Left lobe of liver (tissue), 2 donors: Measurements from ENCODE around the gene MMP25. TPM values are rescaled to one million over a fixed set of nuclear protein-coding genes. Genes with fewer than 3 reads are reported as not detected.

Experiments
- ATAC-seq: fragments of 200-7000 bp; cut with Tn5 transposase; one replicate; pipeline ENCODE4 v1.9.1; 2020; ENCODE audit warnings: mild to moderate bottlenecking, moderate library complexity
- DNase-seq: peaks from one replicate; pipeline ENCODE4 v3.0.0-alpha.2; 2020; ENCODE audit warnings: low spot score
- total RNA-seq: library from RNA; stranded (reverse); gene quantifications from one replicate; pipeline ENCODE4 v1.2.1, GENCODE V29; 2021
- donor health status: DM: no; HTN: no; CAD: no; lungs with moderate emphysema.
- donor health status: DM: no; HTN: yes; CAD: no.

Gene MMP25
- total RNA-seq, 1 donor from 2014 or later = 0.96 TPM

DNA sequence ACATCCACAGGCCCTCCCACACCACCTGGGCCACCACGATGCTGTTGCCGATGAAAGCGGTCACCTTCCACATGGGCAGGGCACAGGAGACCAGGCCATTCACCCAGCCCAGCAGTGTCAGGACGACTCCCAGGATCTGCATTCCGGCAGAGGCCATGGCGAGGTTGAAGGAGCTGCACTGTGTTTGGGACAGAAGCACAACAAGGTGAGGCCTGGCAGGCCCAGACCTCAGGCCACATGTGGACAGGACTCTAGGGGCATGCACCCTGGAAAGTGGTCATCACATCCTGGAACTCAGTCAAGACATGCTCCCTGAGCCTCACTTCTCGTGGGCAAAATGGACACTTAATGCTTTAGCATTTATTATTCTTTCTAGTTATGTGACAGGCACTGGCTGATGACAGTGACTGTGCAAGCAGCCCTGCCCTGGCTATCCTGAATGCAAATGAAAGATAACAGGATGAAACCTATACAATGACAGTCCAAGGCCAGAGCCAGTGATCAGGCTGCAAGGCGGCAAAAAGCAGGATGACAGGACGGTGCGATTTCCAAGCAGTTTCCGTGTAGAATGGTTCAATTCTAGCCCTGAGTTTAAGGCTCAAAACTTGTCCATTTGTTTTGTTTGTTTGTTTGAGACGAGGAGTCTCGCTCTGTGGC lies 30.4 kb upstream of the MMP25 start:
- DNase-seq (no peak), ATAC-seq (no peak)

DNA sequence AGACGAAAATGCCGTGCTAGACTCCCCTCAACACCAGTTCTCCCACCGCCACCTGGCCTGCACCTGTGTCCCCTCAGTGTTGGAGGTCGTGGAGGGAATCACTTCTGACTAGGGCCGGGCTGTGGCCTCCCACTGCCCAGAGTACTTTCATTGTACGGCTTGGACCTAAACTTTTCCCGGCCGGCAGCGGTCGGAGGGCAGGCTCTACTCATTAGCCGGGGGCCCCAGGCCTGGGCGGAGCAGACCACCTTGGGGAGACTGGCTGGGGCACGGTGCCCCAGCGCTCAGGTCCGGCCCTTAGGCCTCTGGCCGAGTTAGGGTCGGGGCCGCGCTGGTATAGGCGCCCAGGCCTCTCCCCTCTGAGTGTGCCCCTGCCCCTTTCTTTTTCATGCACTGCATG lies 29.0 kb upstream of the MMP25 start:
- DNase-seq (no peak), ATAC-seq (no peak)

DNA sequence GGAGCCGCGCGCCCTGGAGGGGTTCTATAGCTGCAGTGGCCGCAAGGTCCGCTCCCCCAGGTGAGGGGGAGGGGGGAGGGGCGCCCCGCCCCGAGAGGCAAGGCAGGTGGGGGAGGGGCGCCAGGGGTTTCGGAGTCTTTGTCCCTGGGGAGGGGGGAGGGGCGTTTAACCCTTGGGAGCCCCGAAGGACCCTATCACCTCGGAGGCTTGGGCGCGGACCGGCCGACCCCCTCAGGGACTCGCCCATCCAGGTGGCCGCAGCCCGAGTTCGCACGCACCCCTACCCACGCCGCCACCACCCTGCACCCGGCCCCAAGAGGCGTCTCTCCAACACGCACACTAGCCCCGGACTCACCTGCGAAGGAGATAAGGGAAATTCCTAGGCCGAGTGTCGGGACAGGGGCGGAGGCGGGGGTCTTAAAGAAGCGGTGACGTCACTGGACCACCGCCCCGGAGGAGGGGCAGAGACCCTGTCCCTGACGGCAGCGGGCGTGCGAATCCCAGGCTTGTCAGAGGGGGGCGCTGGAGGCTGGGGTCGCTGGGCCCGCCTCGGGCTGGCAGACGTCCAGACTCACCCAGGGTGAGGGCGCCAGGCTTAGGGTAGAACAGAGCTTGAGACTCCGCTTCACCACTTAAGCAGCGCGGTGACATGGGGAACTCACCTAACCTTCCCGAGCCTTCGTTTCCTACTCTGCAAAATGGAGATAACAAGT lies 28.4 kb upstream of the MMP25 start, which contains the start of gene CLDN6:
CLDN6 (minus strand) TSS at position 390 of the 713 bp plus-strand sequence. CDS start 2,162 bp downstream, outside the sequence.
- no peak for DNase-seq

DNA sequence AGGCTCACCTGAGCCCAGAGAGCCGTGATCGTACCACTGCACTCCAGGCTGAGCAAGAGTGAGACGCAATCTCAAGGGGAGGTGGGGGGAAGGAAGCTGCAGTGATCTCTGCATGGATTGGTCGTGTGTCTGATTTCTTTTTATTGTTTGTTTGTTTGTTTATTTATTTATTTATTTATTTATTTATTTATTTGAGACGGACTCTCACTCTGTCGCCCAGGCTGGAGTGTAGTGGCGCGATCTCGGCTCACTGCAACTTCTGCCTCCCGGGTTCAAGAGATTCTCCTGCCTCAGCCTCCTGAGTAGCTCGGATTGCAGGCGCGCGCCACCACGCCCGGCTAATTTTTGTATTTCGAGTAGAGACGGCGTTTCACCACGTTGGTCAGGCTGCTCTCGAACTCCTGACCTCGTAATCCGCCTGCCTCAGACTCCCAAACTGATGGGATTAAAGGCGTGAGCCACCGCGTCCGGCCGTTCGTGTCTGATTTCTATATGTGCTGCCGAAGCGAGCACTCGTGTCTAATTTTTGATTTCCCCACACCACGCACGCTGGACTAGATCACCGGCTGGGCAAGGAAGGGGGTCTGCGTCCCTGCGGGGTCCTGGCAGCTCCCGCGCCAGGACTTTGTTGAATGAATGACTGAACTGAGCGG lies 26.6 kb upstream of the MMP25 start:
- DNase-seq (no peak), ATAC-seq (no peak)

More for the DNA sequence above, 28.4 kb upstream of the MMP25 start, which contains the start of gene CLDN6:
- no peak for ATAC-seq

DNA sequence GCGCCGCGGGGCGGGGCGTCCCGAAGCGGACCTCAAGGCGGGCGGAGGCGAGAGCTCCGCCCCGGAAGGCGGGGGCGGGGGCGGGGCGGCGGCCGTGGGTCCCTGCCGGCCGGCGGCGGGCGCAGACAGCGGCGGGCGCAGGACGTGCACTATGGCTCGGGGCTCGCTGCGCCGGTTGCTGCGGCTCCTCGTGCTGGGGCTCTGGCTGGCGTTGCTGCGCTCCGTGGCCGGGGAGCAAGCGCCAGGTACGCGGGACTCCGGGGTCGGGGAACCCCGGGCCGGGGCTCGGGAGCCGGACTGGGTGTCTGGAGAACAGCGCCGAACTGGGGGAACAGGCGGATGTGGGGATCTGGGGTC lies 26.1 kb upstream of the MMP25 start, which contains the start of gene TNFRSF12A:
TNFRSF12A (plus strand) TSS at position 122 of the 357 bp plus-strand sequence; CDS start at position 152, 30 bp downstream.
- ATAC-seq = peak; percentile 69
- DNase-seq = peak; percentile 82

DNA sequence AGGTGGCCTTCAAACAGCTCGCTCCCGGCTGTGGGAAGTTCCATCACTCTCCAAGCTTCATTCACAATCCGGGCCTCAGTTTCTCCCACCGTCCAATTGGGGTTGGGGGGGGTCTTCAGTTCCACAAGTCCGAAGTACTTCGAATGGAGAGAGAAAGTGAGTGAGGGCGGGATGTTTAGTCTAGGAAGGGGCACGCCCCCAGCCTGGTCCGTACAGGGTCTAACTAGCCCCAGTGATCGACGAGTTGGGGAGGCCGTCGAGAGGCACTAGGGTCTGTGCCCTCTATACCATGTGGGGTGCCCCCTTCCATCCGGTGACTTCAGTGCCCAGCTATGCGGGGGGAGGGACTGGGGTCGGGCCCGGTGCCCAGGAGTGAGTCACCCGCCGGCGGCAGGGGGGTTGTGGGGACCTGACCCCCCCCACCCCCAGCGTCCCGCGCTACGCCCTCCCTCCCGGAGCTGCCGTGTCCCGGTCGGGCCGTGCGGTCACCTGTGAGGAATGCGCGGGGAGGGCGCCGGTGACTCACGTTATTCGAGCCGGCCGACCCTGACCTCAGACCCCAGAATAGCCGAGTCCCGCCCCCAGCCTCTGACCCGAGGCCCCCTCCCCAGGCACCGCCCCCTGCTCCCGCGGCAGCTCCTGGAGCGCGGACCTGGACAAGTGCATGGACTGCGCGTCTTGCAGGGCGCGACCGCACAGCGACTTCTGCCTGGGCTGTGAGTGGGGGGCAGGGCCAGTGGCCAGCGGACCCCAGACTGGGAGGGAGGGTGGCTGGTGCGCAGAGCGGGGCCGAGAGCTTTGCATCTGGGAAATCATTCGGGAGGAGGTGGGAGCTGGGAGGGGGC lies 25.5 kb upstream of the MMP25 start:
- DNase-seq = no peak
- ATAC-seq = peak; percentile 13

DNA sequence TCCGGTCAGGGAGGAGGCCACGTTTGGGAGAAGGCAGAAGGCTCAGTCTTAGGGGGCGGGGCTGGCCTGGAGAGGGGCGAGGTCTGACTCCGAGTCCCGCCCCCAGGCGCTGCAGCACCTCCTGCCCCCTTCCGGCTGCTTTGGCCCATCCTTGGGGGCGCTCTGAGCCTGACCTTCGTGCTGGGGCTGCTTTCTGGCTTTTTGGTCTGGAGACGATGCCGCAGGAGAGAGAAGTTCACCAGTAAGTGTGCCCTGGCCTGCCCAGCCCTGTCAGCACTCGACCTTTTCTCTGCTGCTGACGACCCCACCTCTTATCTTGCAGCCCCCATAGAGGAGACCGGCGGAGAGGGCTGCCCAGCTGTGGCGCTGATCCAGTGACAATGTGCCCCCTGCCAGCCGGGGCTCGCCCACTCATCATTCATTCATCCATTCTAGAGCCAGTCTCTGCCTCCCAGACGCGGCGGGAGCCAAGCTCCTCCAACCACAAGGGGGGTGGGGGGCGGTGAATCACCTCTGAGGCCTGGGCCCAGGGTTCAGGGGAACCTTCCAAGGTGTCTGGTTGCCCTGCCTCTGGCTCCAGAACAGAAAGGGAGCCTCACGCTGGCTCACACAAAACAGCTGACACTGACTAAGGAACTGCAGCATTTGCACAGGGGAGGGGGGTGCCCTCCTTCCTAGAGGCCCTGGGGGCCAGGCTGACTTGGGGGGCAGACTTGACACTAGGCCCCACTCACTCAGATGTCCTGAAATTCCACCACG lies 24.7 kb upstream of the MMP25 start:
- ATAC-seq (peak; percentile 54), DNase-seq (peak; percentile 77)

DNA sequence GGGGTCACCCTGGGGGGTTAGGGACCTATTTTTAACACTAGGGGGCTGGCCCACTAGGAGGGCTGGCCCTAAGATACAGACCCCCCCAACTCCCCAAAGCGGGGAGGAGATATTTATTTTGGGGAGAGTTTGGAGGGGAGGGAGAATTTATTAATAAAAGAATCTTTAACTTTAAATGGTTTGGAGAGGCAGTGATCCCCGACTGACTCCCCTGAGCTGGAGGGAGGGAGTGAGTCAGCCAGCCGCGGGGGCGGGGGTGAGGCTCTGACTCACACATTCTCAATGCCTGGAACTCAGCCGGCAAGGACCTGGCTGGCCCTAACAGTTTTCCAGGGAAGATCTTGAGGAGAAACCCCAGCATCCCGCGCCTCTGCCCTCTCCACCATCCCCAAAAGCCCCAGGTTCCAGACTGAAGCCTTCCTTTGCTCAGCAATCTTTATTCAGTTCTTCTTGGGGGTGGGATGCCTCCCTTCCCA lies 24.1 kb upstream of the MMP25 start:
- no peak for DNase-seq
- no peak for ATAC-seq

DNA sequence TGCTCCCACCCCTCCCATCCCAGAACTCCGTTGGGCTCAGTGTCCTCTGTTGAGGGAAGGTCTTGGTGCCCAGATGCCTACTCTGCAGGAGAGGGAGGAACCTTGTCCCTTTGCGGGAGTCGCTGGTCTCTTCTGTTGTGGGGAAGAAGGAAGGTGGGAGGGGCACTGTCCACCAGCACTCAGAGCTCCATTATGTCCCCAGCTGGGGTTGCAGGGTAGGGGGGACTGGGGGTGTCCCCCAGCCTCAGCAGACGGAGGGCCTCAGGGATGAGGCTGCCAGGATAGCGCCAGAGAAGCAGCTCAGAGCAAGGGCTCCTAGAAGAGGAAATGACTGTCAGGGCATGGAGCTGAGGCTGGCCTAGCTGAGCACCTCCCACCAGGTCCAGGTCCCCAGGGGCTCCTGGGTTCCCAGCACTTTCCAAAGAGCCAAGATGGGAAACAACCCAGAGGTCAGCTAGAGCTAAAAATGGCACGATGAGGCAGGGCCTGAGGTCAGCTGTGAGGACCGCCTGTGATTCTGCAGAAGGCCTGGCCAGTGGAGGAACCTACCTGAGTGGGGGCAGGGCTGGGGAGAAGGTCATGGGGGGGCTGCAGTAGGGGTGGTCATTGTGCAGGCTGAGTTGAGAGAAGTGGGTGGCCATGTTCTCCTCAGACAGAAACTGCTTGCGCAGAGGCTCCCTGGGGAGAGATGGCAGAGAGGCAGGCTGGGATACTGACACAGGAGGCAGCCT lies 23.5 kb upstream of the MMP25 start:
- DNase-seq (no peak), ATAC-seq (no peak)

DNA sequence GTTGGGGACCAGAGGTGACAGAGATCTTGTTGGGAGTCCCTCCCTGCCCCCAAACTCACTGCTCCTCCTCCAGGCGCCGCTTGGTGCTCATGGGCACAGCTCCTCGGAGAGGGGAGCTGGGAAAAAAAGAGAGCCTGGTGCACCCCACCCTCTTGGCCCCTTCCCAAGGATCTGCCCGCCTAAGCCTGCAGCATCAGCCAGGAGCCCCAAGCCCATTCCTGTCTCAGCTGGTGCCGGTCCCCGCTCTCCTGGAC lies 23.0 kb upstream of the MMP25 start:
- ATAC-seq = no peak
- DNase-seq = no peak

DNA sequence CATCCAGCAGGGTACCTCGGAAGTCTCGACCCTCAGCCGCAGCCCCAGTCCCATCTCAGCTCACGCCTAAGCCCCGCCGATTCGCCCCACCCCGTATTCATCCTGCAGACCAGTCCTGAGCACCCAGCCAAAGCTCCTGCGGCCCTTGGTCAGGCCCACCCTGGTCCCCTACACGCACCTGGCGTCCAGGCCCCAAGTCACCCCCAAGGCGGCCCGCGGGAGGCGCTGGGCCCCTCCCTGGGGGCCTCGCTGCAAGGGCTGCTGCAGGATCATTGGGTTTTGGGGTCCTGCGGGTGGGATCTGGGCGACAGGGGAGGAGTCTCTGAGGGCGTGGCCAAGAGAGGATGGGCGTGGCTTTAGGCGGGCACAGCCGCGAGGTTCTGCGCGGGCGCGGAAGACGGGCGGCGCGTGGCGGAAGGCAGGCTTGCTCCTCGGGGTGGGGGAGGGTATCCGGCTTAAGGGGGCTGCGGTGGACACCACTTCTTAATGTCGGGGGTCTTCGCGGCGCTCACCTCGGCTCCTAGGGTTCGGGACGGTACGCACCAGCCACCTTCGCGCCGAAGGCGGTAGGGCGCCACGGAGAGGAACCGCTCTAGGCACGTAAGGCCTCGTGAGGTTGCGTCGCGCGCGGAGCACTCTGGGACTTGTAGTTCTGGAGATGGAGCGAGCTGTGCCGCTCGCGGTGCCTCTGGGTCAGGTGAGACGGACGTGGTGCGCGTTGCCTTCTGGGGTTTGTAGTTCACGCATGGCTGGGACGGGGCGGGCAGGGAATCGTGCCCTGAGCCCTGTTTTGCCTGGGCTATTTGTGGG lies 22.5 kb upstream of the MMP25 start, which contains the start of the genes HCFC1R1 and THOC6:
HCFC1R1 (minus strand) TSS at position 274 of the 810 bp plus-strand sequence; CDS start at position 273, 1 bp downstream.
THOC6 (plus strand) TSS at position 367 of the 810 bp plus-strand sequence; CDS start at position 659, 292 bp downstream.
- ATAC-seq = peak; percentile 79

DNA sequence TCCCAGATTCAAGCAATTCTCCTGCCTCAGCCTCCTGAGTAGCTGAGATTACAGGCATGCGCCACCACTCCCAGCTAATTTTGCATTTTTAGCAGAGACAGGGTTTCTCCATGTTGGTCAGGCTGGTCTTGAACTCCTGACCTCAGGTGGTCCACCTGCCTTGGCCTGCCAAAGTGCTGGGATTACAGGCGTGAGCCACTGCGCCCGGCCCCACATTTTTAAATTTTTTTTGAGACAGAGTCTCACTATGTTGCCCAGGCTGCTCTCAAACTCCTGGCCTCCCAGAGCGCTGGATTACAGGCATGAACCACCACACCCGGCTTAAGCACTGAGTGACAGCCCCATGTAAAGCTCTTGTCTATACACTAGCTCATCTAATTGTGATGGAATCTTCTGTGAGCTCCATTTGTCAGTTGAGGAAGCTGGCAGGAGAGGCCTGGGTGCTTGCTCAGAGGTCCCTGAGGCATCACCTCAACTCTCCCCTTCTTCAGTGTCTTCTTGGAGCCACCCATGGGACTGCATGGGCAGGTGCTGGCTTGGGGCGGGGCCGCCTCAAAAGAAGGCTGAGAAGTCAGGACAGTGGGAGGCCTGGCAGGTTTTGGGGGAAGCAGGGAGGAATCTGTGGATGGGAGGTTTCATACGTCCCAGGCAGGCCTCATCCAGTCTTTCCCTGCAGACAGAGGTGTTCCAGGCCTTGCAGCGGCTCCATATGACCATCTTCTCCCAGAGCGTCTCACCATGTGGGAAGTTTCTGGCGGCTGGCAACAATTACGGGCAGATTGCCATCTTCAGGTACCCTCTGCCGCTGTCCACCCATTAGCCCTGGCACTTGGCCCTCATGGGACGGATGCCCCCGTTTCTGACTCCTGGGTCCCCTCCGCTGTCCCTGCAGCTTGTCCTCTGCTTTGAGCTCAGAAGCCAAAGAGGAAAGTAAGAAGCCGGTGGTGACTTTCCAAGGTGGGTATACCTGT lies 21.0 kb upstream of the MMP25 start:
- DNase-seq (no peak), ATAC-seq (no peak)

More for the DNA sequence above, 22.5 kb upstream of the MMP25 start, which contains the start of the genes HCFC1R1 and THOC6:
- DNase-seq = peak; percentile 98

DNA sequence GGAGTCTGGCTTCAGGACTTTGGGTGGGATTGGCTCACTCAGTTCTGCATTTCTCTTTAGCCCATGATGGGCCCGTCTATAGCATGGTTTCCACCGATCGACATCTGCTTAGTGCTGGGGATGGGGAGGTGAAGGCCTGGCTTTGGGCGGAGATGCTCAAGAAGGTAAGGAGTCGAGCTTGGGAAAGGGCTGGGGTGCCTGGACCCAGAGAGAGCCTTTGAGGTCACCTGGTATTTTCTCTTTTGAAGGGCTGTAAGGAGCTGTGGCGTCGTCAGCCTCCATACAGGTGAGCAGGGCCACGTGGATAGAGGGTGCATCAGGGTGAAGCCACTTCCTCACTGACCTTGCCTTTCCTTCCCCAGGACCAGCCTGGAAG lies 20.4 kb upstream of the MMP25 start:
- no peak for DNase-seq
- no peak for ATAC-seq

DNA sequence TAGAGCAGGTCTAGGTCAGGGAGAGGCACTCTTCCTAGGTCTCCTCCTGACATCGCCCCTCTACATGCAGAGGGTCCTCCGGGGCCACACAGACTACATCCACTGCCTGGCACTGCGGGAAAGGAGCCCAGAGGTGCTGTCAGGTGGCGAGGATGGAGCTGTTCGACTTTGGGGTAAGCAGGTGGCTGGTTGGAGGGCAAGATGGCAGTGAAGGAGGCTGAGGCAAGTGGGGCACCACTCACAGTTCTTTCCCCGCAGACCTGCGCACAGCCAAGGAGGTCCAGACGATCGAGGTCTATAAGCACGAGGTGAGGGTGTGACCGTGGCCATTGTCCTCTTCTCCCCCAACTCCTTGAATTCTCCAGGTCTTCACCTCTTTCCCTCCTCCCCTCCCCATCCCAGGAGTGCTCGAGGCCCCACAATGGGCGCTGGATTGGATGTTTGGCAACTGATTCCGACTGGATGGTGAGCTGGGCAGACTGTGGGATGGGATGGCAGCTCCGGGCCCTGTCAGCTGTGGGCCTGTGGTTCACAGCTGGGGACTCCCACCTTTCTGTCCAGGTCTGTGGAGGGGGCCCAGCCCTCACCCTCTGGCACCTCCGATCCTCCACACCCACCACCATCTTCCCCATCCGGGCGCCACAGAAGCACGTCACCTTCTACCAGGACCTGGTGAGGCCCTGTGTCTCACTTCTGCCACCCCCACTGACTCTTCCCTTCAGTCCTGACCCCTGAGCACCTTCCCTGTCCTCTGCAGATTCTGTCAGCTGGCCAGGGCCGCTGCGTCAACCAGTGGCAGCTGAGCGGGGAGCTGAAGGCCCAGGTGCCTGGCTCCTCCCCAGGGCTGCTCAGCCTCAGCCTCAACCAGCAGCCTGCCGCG lies 19.5 kb upstream of the MMP25 start:
- DNase-seq = no peak
- no peak for ATAC-seq

DNA sequence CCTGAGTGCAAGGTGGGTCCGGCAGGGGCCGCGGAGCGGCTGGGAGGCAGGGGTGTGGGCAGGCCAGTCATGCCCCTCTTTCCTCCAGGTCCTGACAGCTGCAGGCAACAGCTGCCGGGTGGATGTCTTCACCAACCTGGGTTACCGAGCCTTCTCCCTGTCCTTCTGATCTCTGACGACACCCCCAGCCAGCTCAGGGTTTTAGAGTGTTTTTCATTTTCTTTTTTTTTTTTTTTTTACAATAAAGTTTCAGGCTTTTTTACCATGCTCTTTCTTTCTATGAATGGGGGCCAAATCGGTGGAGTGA lies 18.9 kb upstream of the MMP25 start:
- DNase-seq (no peak), ATAC-seq (no peak)

DNA sequence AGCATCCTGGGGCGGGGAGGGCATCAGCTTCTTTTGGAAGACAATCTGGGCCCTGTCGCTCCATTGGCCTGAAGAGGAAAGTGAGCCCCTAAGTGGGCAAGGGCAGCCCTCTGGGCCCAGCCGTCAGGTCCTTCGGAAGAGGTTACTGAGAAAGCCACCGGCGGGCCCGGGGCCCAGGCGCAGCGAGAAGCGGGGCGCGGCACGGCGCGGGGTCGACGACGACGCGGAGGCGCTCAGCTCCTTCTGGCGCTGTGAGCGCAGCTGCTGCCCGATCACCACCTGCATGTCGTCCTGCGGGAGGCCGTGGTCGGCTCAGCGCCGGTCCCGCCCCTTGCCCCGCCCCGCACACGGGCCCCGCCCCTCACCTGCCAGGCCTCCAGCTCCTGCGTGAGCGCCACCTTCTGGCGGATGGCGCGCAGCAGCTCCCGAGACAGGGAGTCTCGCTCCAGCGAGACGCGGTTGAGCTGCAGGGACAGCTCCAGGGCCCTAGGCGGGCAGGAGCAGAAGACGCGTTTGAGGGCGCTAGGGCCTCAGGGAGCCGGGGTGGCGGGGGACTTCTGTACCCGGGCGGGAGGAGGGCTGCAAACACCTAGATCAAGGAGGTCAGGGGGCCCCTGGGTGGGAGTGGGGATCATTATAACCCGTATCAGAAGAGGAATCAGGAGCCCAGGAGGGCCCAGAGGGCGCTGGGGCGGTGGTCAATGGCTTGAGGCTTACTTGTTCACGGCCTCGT lies 18.2 kb upstream of the MMP25 start:
- DNase-seq (peak; percentile 88), ATAC-seq (peak; percentile 80)
